ENCODE measurements around the gene PITPNM3. TPM values are rescaled to one million over a fixed set of nuclear protein-coding genes. Genes with fewer than 3 reads are reported as not detected.

Gene PITPNM3
- total and polyA plus RNA-seq, 2 experiments from 2014 or later, result 1.0 to 1.5 TPM

DNA sequence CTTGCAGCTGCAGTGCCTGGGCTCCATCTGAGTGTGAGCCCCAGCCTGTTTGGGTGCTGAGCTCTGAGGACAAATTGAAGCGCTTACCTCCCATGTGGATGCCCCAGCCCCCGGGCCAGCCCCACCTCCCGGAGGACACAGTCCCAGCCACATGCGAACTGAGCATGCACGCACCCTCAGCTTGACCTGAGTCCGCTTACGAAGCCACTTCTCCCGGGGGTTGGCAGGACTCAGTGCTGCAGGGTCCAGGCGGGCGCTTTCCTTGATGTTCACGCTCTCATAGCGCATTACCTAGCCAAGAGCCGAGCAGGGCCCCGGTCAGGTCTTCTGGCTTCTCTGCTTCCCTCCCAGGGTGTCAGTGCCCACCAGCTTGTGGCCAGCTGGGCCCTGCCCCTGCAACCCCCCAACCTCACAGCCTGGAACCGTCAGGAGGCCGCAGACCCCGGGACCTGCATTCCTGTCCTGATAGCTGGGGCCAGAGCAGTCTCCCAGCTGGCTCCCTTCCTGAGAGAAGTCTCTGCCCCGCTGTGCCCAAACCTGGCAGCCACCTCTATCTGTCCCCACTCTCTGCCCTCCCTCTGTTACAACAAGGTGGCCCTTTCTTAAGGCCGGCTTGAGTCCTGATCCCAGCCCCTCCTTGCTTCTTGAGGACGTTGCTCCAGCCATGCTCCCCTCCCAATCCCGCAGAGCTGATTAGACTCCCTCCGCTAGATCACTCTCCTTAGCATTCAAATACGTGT lies 88.1 kb downstream of the PITPNM3 start (continued):
- TF ChIP-seq, protein P1, sequence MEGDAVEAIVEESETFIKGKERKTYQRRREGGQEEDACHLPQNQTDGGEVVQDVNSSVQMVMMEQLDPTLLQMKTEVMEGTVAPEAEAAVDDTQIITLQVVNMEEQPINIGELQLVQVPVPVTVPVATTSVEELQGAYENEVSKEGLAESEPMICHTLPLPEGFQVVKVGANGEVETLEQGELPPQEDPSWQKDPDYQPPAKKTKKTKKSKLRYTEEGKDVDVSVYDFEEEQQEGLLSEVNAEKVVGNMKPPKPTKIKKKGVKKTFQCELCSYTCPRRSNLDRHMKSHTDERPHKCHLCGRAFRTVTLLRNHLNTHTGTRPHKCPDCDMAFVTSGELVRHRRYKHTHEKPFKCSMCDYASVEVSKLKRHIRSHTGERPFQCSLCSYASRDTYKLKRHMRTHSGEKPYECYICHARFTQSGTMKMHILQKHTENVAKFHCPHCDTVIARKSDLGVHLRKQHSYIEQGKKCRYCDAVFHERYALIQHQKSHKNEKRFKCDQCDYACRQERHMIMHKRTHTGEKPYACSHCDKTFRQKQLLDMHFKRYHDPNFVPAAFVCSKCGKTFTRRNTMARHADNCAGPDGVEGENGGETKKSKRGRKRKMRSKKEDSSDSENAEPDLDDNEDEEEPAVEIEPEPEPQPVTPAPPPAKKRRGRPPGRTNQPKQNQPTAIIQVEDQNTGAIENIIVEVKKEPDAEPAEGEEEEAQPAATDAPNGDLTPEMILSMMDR (conservative IDR thresholded peaks at IDR 0.05; ENCODE audit: low read depth in 2 of 2), result no peak
- no peak for TF ChIP-seq JUNB (IDR thresholded peaks at IDR 0.05; ENCODE audit: unreplicated experiment)

GRCh38 chr17:6467567-6467966 lies 88.8 kb downstream of the PITPNM3 start:
- H3K9me3 Mint-ChIP-seq, result no peaks in the 10 kb centered on the region; the same call in 1 of the 3 replicates
- H3K36me3 Mint-ChIP-seq (ENCODE audit: low read depth), result no peaks in the 10 kb centered on the region
- H3K36me3 ChIP-seq (ENCODE audit: insufficient read depth), result no peaks in the 10 kb centered on the region
- no peaks in the 10 kb centered on the region for H3K79me2 ChIP-seq (replicated peaks; ENCODE audit: insufficient read depth)
- H3K27me3 Mint-ChIP-seq (ENCODE audit: insufficient read depth, low read depth, poor library complexity), result peaks cover 10% of the 10 kb centered on the region
- H3K9me2 ChIP-seq (ENCODE audit: insufficient read depth), result no peaks in the 10 kb centered on the region
- H3K27me3 ChIP-seq (ENCODE audit: insufficient read depth), result no peaks in the 10 kb centered on the region
- H3K27ac Mint-ChIP-seq, result no peak overlapping the region
- H4K20me1 ChIP-seq (replicated peaks; ENCODE audit: insufficient read depth), result no peaks in the 10 kb centered on the region
- no peak overlapping the region for H2AFZ ChIP-seq
- H3F3A ChIP-seq (replicated peaks; ENCODE audit: low read depth), result no peaks in the 10 kb centered on the region
- H3K27ac ChIP-seq (ENCODE audit: low read depth), result no peak overlapping the region
- TF ChIP-seq ZNF331 (CRISPR knock-in tag; IDR thresholded peaks at IDR 0.05; ENCODE audit: low read depth), result no peak
- TF ChIP-seq ZNF114 (CRISPR knock-in tag; IDR thresholded peaks at IDR 0.05), result no peak
- TF ChIP-seq, protein P2, sequence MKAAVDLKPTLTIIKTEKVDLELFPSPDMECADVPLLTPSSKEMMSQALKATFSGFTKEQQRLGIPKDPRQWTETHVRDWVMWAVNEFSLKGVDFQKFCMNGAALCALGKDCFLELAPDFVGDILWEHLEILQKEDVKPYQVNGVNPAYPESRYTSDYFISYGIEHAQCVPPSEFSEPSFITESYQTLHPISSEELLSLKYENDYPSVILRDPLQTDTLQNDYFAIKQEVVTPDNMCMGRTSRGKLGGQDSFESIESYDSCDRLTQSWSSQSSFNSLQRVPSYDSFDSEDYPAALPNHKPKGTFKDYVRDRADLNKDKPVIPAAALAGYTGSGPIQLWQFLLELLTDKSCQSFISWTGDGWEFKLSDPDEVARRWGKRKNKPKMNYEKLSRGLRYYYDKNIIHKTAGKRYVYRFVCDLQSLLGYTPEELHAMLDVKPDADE (IDR thresholded peaks at IDR 0.05), result no peak
- TF ChIP-seq STAT1 (IDR thresholded peaks at IDR 0.05; ENCODE audit: unreplicated experiment), result no peak
- no peak for TF ChIP-seq NANOG (IDR thresholded peaks at IDR 0.05; ENCODE audit: borderline replicate concordance)
- TF ChIP-seq EZH2phosphoT487 (IDR thresholded peaks at IDR 0.05; ENCODE audit: unreplicated experiment), result no peak
- TF ChIP-seq, protein P1 (conservative IDR thresholded peaks at IDR 0.05; ENCODE audit: low read depth in 2 of 2), result no peak
- no peak overlapping the region for H3K4me3 Mint-ChIP-seq
- no peak for ATAC-seq
- peaks cover 15% of the 10 kb centered on the region for H3K4me1 Mint-ChIP-seq
- H3K4me3 ChIP-seq, result no peak overlapping the region
- no peak overlapping the region for H3K4me2 ChIP-seq
- no peak for DNase-seq (ENCODE audit: low spot score)
- no peaks in the 10 kb centered on the region for H3K4me1 ChIP-seq (ENCODE audit: insufficient read depth)
